Superior temporal gyrus (tissue), 1 donor: ENCODE measurements around the gene IFI27L2.

Experiments
- DNase-seq: peaks from one replicate; pipeline ENCODE4 v3.0.0-alpha.2; 2016; ENCODE audit errors: extremely low spot score

The IFI27L2 gene

DNA sequence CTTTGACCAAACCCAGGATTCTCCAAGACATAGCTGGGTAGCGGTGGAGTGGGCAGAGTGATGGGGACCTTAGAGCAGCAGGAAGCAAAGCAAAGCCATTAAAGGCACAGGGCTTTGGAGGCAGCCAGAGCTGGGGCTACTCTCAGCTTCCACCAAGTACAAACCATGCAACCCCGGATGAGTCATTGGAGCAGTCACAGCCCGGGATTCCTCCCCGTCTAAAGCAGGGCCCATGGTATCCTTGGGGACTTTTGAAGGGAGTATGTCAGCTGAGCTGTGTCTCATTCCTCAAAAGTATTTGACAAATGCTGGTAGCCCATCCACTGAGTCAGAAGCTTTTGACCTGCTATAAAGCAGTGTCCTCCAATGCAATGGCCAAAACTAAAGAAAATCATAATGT lies 28.6 kb downstream of the IFI27L2 start:
- DNase-seq = no peak

GRCh38 chr14:94099006-94099405 lies 30.4 kb downstream of the IFI27L2 start:
- DNase-seq = no peak

DNA sequence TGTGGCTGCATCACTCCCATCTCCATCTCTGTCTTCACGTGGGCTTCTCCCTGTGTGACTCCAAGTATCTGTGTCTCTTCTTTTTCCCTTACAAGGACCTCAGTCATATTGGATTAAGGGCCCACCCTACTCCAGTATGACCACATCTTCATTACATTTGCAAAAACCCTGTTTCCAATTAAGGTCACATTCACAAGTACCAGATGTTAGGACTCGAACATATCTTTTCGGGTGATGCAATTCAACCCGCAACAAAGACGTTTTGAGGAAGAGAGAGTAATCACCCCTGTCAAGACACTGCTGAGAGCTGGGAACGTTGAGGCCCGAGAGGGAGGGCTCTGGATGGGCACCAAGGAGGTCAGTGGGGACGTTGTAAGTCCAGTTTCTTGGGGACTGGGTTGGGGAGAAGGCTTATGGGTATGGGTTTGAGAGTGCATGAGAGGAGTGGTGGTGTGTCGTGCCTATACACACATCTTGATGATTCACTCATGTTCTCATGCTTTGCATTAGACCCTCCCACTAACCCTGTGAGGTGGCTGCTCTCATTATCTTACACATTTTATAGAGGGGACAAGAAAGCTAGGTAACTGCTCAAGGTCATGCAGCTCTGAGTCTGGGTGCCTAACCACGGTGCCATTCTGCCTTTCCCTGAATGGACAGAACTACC lies 30.9 kb downstream of the IFI27L2 start:
- DNase-seq = no peak

DNA sequence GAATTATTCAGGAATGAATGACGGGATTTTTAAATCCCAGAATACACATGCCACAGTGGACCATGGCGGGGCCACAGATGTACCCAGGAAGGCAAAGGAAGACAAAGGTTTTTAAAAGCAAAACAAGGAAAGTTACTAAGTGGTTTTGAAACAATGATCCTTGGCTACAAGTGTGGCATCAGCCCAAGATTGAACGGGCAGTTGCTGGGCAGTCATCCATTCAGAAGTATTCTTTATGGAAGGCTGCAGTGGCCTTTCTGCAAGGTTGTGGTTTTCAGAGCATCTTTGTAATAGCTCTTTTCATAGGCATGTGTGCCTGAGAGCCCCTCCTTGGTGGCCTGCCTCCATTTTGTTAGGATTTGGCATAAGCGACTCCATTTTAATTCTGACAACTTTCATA lies 32.3 kb downstream of the IFI27L2 start:
- DNase-seq = no peak

DNA sequence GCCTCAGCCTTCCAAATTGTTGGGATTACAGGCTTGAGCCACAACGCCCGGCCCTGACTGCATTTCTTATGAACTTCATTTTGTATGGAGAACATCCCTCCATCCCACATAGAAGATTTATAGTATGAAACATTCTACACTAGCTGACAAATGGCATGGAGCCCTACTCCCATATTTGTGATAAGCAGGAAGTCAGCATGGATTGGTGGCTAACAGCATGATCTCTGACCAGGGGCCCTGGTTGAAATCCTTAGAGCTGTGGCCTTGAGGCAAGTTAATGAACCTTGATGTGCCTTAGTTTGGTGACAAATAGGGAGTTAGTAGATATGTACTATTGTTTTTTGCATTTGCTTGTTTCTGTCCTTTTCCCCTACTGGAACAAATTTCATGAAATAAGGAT lies 36.0 kb downstream of the IFI27L2 start:
- no peak for DNase-seq

DNA sequence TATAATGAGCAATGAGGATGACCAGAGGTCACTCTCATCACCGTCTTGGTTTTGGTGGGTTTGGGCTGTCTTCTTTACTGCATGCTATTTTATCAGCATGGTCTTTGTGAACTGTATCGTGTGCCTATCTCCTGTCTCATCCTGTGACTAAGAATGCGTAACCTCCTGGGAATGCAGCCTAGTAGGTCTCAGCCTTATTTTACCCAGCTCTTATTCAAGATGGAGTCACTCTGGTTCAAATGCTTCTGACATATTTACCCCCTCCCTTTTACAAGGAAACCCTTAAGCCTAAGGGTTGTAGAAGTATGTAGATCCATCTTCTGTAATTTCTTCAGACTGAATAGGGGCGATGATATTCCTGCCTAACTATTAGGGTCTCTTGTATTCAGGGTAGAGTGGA lies 39.9 kb downstream of the IFI27L2 start:
- no peak for DNase-seq

DNA sequence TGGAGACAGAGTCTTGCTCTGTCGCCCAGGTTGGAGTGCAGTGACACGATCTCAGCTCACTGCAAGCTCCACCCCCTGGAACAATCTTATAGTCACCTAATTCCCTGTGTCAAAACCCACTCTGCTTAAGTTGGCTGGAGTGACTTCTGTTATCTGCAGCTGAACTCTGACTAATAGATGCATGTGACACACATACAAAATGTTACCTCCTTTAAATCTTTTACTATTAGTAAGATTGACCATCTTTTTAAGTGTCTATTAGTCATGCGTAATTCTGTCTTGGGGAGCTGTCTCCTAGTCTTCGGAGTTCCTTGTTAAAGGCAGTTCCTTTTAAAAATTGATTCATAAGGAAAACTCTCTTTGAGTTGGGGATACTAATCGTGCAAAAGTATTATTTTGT lies 40.9 kb downstream of the IFI27L2 start:
- DNase-seq = no peak

GRCh38 chr14:94087891-94088290 lies 41.5 kb downstream of the IFI27L2 start:
- DNase-seq = no peak

DNA sequence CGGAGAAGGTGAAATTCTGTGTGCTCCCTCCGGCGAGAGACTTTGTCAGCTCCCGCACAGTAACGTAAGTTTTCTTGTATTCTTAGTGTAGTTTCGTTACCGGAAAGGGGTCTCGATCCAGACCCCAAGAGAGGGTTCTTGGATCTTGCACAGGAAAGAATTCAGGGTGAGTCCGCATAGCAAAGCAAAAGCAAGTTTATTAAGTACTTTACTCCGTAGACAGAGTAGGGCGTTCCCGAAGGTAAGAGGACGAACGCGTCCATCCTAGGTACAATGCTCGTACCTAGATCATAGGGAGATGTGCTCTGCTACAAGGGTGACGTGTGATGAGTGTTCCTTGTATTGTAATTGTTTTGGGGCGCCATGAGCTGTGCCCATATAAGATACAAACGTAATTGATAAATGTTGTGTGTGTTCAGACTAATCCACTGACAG lies 48.0 kb downstream of the IFI27L2 start:
- DNase-seq = no peak

DNA sequence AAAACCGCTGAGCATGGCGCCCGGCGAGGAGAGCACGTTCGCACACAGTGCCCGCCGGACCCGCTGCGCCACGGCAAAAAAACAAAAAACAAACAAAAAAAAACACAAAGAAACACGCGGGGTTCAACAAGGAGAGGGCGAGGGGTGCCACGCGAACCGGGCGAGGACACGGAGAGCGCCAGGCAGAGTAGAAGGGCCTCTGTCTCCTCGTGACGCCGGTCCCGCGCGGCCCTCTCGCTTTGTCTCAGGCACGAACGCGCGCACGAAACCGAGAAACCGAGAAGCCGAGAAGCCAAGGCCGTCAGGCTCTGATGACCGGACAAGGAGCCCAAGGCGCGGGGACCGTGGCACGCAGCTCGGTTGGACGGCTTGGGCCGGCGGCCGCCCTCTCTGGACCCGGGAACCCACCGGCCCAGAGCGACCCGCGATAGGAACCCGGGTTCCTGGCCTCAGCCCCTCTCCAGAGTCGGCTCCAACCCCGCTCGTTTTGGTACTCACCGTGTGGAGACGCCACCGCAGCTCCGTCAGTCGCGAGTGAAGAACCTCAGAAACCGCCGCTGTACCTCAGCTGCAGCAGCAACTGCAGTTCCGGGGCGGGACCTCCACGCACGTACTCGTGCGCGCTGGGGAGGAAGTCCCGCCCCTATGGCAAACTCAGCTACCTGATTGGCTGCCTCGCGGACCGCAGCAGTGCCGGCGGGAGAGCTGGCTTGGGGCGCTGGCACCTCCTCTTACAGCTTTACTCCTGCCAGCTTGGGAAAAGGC lies 48.6 kb downstream of the IFI27L2 start, which contains the start of the genes DDX24 and IFI27L1:
DDX24 (minus strand) TSS at position 582 of the 765 bp plus-strand sequence. CDS start 1,460 bp downstream, outside the sequence.
IFI27L1 (plus strand) TSS at position 690 of the 765 bp plus-strand sequence. CDS start 15,628 bp downstream, outside the sequence.
- peak; percentile 96 for DNase-seq

DNA sequence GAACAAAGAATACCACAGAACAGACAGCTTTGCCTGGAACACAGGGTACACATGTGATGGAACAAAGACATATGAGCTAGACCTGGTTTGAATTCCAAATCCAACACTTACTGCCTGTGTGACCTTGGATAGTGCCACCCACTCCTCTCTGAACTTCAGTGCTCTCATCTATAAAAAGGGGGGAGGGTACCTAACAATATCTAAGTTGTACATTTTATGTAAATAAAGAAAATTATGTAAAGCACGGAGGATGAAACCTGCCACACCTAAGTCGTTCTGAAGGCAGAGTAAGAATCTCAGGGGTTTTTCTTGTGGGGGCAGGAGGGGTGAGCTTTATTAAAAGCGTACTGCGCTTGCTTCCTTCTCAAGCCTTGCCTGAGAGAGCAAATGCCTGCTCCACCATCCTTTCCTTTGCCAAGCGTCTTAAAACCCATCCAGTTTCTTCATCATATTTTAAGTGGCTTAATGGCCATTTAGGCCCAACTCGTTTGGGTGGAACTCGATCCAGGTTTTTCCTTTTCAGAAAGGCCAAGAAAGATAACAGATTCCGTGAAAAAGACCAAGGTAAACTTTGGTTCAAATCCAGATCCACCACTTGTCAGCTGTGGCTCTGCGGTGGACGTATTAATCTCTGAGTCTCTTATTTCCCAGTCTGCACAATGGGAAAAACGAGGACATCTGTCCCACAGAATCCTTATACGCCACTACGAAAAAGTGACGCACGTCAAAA lies 49.3 kb downstream of the IFI27L2 start:
- peak; percentile 45 for DNase-seq

GRCh38 chr14:94077823-94078222 lies 51.6 kb downstream of the IFI27L2 start:
- DNase-seq = no peak
